A549 (cell line): Measurements from ENCODE around the gene ARFRP1. TPM values are rescaled to one million over a fixed set of nuclear protein-coding genes. Genes with fewer than 3 reads are reported as not detected.

Experiments
- ATAC-seq, 2 experiments: fragments of 200-7000 bp in 1 of 2; fragments of >200 bp in 1 of 2; cut with Nextera tagmentation in 1 of 2; cut with Tn5 transposase in 1 of 2; 3 replicates each; pipeline versions ENCODE4 v1.8.0 to v1.9.1; 2018 to 2020; ENCODE audit warnings: mild to moderate bottlenecking in 1 of 2, moderate library complexity in 1 of 2
- CTCF ChIA-PET: fragments of 300-600 bp; sonication (Branson Sonifier 250); formaldehyde crosslinking; extraction: SDS; loops from one replicate; lab custom pipeline; 2021; ENCODE audit warnings: antibody characterized with exemption, inconsistent platforms; lab: Yijun Ruan, JAX
- POLR2A ChIA-PET: fragments of 350-600 bp; formaldehyde crosslinking; extraction: SDS; loops from one replicate; lab custom pipeline; 2021; ENCODE audit warnings: antibody characterized with exemption, inconsistent platforms; lab: Yijun Ruan, JAX
- DNase-seq, 2 experiments: peaks; one replicate each; pipeline versions ENCODE4 v3.0.0 to v3.0.0-alpha.2; 2011 to 2016; ENCODE audit warnings: low read depth in 1 of 2, low spot score in 1 of 2
- FAIRE-seq: peaks from 2 replicates; lab custom pipeline; 2011; peaks lifted over from hg19 to GRCh38; lab: Jason Lieb, UNC
- H3K27ac ChIP-seq, 2 experiments: fragments of >200 bp; sonication (Bioruptor Twin); formaldehyde crosslinking; 3 replicates each; pipeline ENCODE4 v1.5.1; 2016 to 2017
- H3K4me1 ChIP-seq: fragments of >200 bp; sonication (Bioruptor Twin); formaldehyde crosslinking; 3 replicates; pipeline ENCODE4 v1.6.1; 2016
- H3K4me2 ChIP-seq: fragments of >200 bp; sonication (Bioruptor Twin); formaldehyde crosslinking; 3 replicates; pipeline ENCODE4 v1.6.1; 2016
- H3K4me3 ChIP-seq: fragments of >200 bp; sonication (Bioruptor Twin); formaldehyde crosslinking; 3 replicates; pipeline ENCODE4 v1.5.1; 2016
- H3K9me3 ChIP-seq: fragments of >200 bp; sonication (Bioruptor Twin); formaldehyde crosslinking; 3 replicates; pipeline ENCODE4 v1.6.1; 2016
- CBX2 ChIP-seq: fragments of 200-600 bp; sonication (generic); IDR thresholded peaks from 2 replicates; pipeline ENCODE4 v1.6.1; 2016; ENCODE audit warnings: low read depth, mild to moderate bottlenecking, borderline replicate concordance
- CHD2 ChIP-seq: fragments of 150-350 bp; IDR thresholded peaks from 2 replicates; pipeline ENCODE4 v1.6.1; 2014; ENCODE audit warnings: low read length; ENCODE audit not compliant: partially characterized antibody
- EHMT2 ChIP-seq: fragments of 200-600 bp; sonication (generic); IDR thresholded peaks from 2 replicates; pipeline ENCODE4 v1.6.1; 2016; ENCODE audit warnings: antibody characterized with exemption, low read depth, mild to moderate bottlenecking, moderate library complexity
- ESRRA ChIP-seq: fragments of 150-350 bp; IDR thresholded peaks from 2 replicates; pipeline ENCODE4 v1.6.1; 2014; ENCODE audit warnings: mild to moderate bottlenecking, low read length, borderline replicate concordance
- HOXB5 ChIP-seq: fragments of 250-450 bp; sonication (Bioruptor Pico); IDR thresholded peaks from 2 replicates; pipeline ENCODE4 v1.5.0; 2020; ENCODE audit warnings: mild to moderate bottlenecking, moderate library complexity
- JUN ChIP-seq, 2 experiments: fragments of >200 bp; sonication (Bioruptor Twin); formaldehyde crosslinking; IDR thresholded peaks; 2 replicates in 1 of 2; 3 replicates in 1 of 2; pipeline ENCODE4 v1.6.1; 2016 to 2017
- KDM1A ChIP-seq: fragments of 200-600 bp; sonication (generic); IDR thresholded peaks from 2 replicates; pipeline ENCODE4 v1.6.1; 2016; ENCODE audit warnings: low read depth, mild to moderate bottlenecking
- KDM5A ChIP-seq: fragments of 200-600 bp; sonication (generic); IDR thresholded peaks from 2 replicates; pipeline ENCODE4 v1.6.1; 2016; ENCODE audit warnings: antibody characterized with exemption, mild to moderate bottlenecking
- MAFK ChIP-seq: fragments of 450-650 bp; IDR thresholded peaks from 2 replicates; pipeline ENCODE4 v1.6.1; 2014; ENCODE audit not compliant: partially characterized antibody
- NR3C1 ChIP-seq: fragments of >200 bp; sonication (Bioruptor Twin); formaldehyde crosslinking; IDR thresholded peaks from 3 replicates; pipeline ENCODE4 v1.6.1; 2017
- PBX3 ChIP-seq: IDR thresholded peaks from 2 replicates; pipeline ENCODE4 v1.6.1; 2012
- PHF8 ChIP-seq: fragments of 200-600 bp; sonication (generic); IDR thresholded peaks from 2 replicates; pipeline ENCODE4 v1.6.1; 2016; ENCODE audit warnings: low read depth, mild to moderate bottlenecking, antibody characterized with exemption, moderate library complexity, borderline replicate concordance
- POLR2A ChIP-seq: IDR thresholded peaks from 2 replicates; pipeline ENCODE4 v1.6.1; 2012; ENCODE audit warnings: mild to moderate bottlenecking, low read length
- ZFP36 ChIP-seq: fragments of 450-650 bp; IDR thresholded peaks from 2 replicates; pipeline ENCODE4 v1.6.1; 2014; ENCODE audit warnings: borderline replicate concordance; ENCODE audit not compliant: partially characterized antibody
- ZSCAN20 ChIP-seq: fragments of 250-450 bp; sonication (Bioruptor Pico); IDR thresholded peaks from 2 replicates; pipeline ENCODE4 v1.8.0; 2022; ENCODE audit warnings: mild to moderate bottlenecking, moderate library complexity
- WGBS: methylation state at CpG from one replicate; pipeline ENCODE4 v1.1.6; 2017; ENCODE audit errors: missing lambda C conversion rate; 5-methylcytosine and 5-hydroxymethylcytosine counted together
- polyA plus RNA-seq, 4 experiments: library from polyadenylated mRNA; depleted of rRNA in 3 of 4; stranded (reverse); fragments of >200 nt; fragmentation: RNase III in 1 of 4; extraction: RNeasy Plus Mini Kit Qiagen cat#74134 plus additional on column Dnase treatment in 1 of 4; gene quantifications; 2 replicates in 3 of 4; 3 replicates in 1 of 4; pipeline ENCODE4 v1.2.3, GENCODE V29; 2011 to 2017
- TF ChIP-seq, protein P1 (sequence below): fragments of 150-350 bp; IDR thresholded peaks from 2 replicates; pipeline ENCODE4 v1.6.1; 2014; ENCODE audit warnings: low read depth, mild to moderate bottlenecking, low read length

The ARFRP1 gene
- polyA plus RNA-seq, 2 of the 4 experiments (the other 2 are of a cell fraction) = 25.1 to 29.7 TPM

GRCh38 chr20:63690003-63690897, 17.5 kb downstream of the ARFRP1 start:
- FAIRE-seq (no peak), ATAC-seq (no peak), DNase-seq (no peak)
- Histone ChIP-seq H3K4me2 (no peak overlapping the region), H3K27ac (peak overlapping the region in 1 of 2 experiments; percentile 63; a peak in 3 of 6 replicates), H3K9me3 (no peaks in the 10 kb centered on the region), H3K4me1 (peaks cover 35% of the 10 kb centered on the region), H3K4me3 (no peak overlapping the region)
- no peak for TF ChIP-seq HOXB5 (CRISPR knock-in tag)
- CTCF ChIA-PET = interaction anchor here (1.6 to 2.8 kb wide), 3 partner anchors 10 to 174 kb away, joined by 6 to 7 read pairs (median 7); no protein-coding TSS in a partner anchor
- 90% methylated on average over 25 of the region's 40 CpGs for WGBS
- POLR2A ChIA-PET = interaction anchor here (1.2 kb wide), 1 partner anchor 18 kb away, joined by 4 read pairs; the partner anchor contains the start of genes ARFRP1 and ZGPAT

DNA sequence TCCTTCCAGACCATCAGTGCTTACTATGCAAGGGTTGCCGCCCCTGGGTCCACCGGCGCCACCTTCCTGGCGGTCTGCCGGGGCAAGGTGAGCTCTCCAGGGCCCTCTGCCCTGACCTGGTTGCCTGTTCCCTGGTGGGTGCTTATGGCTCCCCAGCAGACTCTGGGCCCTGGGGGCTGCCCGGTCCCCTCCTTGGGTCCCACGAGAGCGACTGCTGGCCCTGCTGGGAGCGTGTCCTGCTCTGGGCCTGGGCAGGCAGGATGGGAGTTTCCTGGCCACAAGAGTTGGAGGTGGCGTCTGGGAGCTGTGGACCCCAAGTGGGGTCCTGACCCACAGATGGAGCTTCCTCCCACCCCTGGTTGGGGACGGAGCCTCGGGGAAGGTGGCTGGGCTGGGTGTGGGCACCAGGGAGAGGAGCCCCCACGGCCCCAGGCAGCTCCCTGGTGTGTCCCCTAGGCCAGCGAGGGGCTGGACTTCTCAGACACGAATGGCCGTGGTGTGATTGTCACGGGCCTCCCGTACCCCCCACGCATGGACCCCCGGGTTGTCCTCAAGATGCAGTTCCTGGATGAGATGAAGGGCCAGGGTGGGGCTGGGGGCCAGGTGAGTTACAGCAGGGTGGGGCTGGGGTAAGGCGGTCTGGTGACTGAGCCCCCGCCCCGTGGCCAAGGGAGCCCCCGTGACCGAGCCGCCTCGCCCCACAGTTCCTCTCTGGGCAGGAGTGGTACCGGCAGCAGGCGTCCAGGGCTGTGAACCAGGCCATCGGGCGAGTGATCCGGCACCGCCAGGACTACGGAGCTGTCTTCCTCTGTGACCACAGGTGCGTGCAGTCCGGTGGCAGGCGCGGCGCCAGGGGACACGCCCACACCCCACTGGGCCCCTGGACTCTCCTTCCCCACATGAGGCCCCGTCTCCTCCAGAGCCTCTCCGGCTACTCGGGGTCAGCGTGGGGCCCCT, 18.5 kb downstream of the ARFRP1 start:
- no peaks in the 10 kb centered on the region for H3K9me3 ChIP-seq
- ATAC-seq (no peak), DNase-seq (no peak), FAIRE-seq (no peak)
- ChIA-PET CTCF (interaction anchor here (0.6 to 2.8 kb wide), 5 partner anchors 9 to 174 kb away, joined by 3 to 8 read pairs (median 6); partner anchors contain the start of genes PTK6 and RTEL1), POLR2A (no interaction called here)
- peaks cover 35% of the 10 kb centered on the region for H3K4me1 ChIP-seq
- H3K4me3 ChIP-seq = no peak overlapping the region
- WGBS = 93% methylated on average over 16 of the region's 44 CpGs
- no peak for TF ChIP-seq CBX2
- TF ChIP-seq MAFK = no peak
- TF ChIP-seq ESRRA = no peak
- 0 out of 5 replicates have a peak, but pooled peaks of 1 of the 2 experiments have one; percentile 28 for TF ChIP-seq JUN (IDR thresholded peaks at IDR 0.05)
- TF ChIP-seq POLR2A = 0 out of 2 replicates have a peak, but pooled peaks have one; percentile 14
- TF ChIP-seq ZFP36 = no peak
- TF ChIP-seq CHD2 = no peak
- no peak for TF ChIP-seq PHF8
- TF ChIP-seq ZSCAN20 (CRISPR knock-in tag) = no peak
- TF ChIP-seq, protein P1, sequence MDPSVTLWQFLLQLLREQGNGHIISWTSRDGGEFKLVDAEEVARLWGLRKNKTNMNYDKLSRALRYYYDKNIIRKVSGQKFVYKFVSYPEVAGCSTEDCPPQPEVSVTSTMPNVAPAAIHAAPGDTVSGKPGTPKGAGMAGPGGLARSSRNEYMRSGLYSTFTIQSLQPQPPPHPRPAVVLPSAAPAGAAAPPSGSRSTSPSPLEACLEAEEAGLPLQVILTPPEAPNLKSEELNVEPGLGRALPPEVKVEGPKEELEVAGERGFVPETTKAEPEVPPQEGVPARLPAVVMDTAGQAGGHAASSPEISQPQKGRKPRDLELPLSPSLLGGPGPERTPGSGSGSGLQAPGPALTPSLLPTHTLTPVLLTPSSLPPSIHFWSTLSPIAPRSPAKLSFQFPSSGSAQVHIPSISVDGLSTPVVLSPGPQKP = no peak
- no peak for TF ChIP-seq KDM5A
- 0 out of 6 replicates have a peak overlapping the region, but pooled peaks of 1 of the 2 experiments have one; percentile 83 for H3K27ac ChIP-seq
- no peak overlapping the region for H3K4me2 ChIP-seq

GRCh38 chr20:63688228-63689045, 19.3 kb downstream of the ARFRP1 start:
- peak overlapping the region in 1 of 2 experiments; percentile 83; a peak in 2 of 6 replicates for H3K27ac ChIP-seq
- peaks cover 36% of the 10 kb centered on the region for H3K4me1 ChIP-seq
- CTCF ChIA-PET = interaction anchor here (0.6 to 2.8 kb wide), 5 partner anchors 8 to 175 kb away, joined by 3 to 8 read pairs (median 6); partner anchors contain the start of genes PTK6 and RTEL1
- no peak for TF ChIP-seq HOXB5 (CRISPR knock-in tag)
- peak; percentile 46 for TF ChIP-seq PBX3
- TF ChIP-seq EHMT2 = no peak
- no peak for TF ChIP-seq KDM1A
- no peak for TF ChIP-seq NR3C1
- no peak overlapping the region for H3K4me2 ChIP-seq
- 93% methylated on average over 20 of the region's 31 CpGs for WGBS
- ATAC-seq = no peak
- FAIRE-seq = no peak
- POLR2A ChIA-PET = interaction anchor here (0.6 to 0.9 kb wide), 2 partner anchors 10 to 150 kb away, joined by 3 to 5 read pairs; no protein-coding TSS in a partner anchor
- no peaks in the 10 kb centered on the region for H3K9me3 ChIP-seq
- DNase-seq = no peak
- no peak overlapping the region for H3K4me3 ChIP-seq
